ENCODE data around the gene CACNB4.

Gene CACNB4

GRCh38 chr2:152097801-152098495, 896 bp downstream of the CACNB4 start:
- no peak for TF ChIP-seq FOXP2 (optimal IDR thresholded peaks at IDR 0.05; ENCODE audit: borderline replicate concordance, extremely low read depth, extremely low read length, insufficient read depth)
- no peak for TF ChIP-seq REST (IDR thresholded peaks at IDR 0.05; ENCODE audit: insufficient read depth in 1 of 2, low read depth in 2 of 2, low read length in 2 of 2)
- TF ChIP-seq SIN3A (IDR thresholded peaks at IDR 0.05; ENCODE audit: borderline replicate concordance, insufficient read depth, low read length) = no peak

DNA sequence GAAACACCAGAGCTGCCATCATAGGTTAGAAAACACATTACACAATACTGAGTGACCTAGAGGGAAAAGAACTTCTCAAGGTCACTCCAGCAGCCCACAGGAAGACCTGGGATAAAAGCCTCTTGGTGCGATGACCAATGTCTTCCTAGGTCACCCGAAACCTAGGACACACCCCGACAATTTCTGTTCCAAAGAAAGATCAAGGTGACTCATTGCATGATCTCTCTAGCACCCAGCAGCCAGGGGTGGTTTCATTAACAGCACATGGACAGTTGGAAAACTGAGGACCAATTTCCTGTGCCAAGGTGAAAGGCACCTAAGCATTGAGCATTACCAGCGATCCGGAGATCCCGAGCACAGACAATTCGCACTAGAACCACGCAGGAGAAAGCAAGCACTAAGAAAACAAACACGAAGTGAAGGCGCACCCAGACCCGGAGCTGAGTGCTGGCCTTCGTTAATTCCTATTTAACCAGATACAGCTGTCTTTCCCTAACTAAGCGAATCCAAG, 1.5 kb downstream of the CACNB4 start:
- TF ChIP-seq SIN3A (IDR thresholded peaks at IDR 0.05; ENCODE audit: borderline replicate concordance, insufficient read depth, low read length) (no peak), FOXP2 (optimal IDR thresholded peaks at IDR 0.05; ENCODE audit: borderline replicate concordance, extremely low read depth, extremely low read length, insufficient read depth) (no peak), TAF1 (IDR thresholded peaks at IDR 0.05; ENCODE audit: borderline replicate concordance, insufficient read depth, low read length) (no peak), REST (IDR thresholded peaks at IDR 0.05; ENCODE audit: insufficient read depth in 1 of 2, low read depth in 2 of 2, low read length in 2 of 2) (no peak), POLR2AphosphoS5 (IDR thresholded peaks at IDR 0.05; ENCODE audit: low read depth, low read length) (no peak)

DNA sequence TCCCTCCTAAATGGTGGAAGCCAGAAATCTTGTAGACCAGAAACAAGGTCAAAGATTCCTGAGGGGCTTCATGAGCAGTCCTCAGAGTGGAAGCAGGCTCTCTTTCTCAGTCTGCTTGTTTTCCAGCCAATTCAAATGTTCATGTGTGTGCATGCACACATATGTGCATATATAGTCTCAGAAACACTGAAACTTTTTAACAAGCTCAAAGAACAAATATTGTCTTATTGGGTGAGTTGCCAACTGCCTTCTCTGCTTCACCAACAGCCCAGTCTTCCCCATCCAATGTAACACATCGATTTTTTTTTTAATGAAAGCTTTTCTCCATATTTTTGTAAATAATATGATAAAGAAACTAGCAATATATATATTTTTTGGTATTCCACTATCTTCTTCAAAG, 3.7 kb downstream of the CACNB4 start:
- TF ChIP-seq TAF1 (IDR thresholded peaks at IDR 0.05; ENCODE audit: borderline replicate concordance, insufficient read depth, low read length) = no peak
- no peak for TF ChIP-seq REST (IDR thresholded peaks at IDR 0.05; ENCODE audit: insufficient read depth in 1 of 2, low read depth in 2 of 2, low read length in 2 of 2)
- no peak for TF ChIP-seq FOXP2 (optimal IDR thresholded peaks at IDR 0.05; ENCODE audit: borderline replicate concordance, extremely low read depth, extremely low read length, insufficient read depth)
- no peak for TF ChIP-seq POLR2AphosphoS5 (IDR thresholded peaks at IDR 0.05; ENCODE audit: low read depth, low read length)
- TF ChIP-seq SIN3A (IDR thresholded peaks at IDR 0.05; ENCODE audit: borderline replicate concordance, insufficient read depth, low read length) = no peak

DNA sequence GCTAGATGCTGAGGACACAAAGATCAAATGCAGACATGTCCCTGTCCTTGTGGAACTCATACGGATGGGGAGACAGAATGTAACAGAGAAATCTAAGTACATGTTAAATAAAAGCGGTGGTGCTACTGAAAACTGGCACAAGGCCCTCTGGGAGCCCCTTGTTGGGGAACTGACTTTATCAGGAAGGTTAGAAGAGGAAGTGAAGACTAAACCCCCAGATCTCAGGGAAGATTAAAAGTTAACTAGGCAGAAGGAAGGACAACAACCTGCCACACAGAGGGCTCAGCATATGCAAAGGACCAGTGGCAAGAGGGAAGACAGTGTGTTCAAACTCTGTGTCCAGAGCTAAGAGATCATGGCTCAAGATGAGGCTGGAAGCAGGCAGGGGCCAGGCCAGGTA, 4.8 kb downstream of the CACNB4 start:
- TF ChIP-seq SIN3A (IDR thresholded peaks at IDR 0.05; ENCODE audit: borderline replicate concordance, insufficient read depth, low read length) = no peak
- no peak for TF ChIP-seq POLR2AphosphoS5 (IDR thresholded peaks at IDR 0.05; ENCODE audit: low read depth, low read length)
- no peak for TF ChIP-seq REST (IDR thresholded peaks at IDR 0.05; ENCODE audit: insufficient read depth in 1 of 2, low read depth in 2 of 2, low read length in 2 of 2)
- TF ChIP-seq FOXP2 (optimal IDR thresholded peaks at IDR 0.05; ENCODE audit: borderline replicate concordance, extremely low read depth, extremely low read length, insufficient read depth) = no peak
- no peak for TF ChIP-seq TAF1 (IDR thresholded peaks at IDR 0.05; ENCODE audit: borderline replicate concordance, insufficient read depth, low read length)

Data from PFSK-1 (cell line).